ENCODE results near the gene SRSF4. TPM values are rescaled to one million over a fixed set of nuclear protein-coding genes. Genes with fewer than 3 reads are reported as not detected.
"Not testable (repeated sequence)": the region's sequence is repeated elsewhere in the genome, so short reads cannot be mapped to it uniquely, and the experiment has no call there.

Gene SRSF4
- polyA plus RNA-seq, 1 donor from 2014 or later, result 59.7 TPM

DNA sequence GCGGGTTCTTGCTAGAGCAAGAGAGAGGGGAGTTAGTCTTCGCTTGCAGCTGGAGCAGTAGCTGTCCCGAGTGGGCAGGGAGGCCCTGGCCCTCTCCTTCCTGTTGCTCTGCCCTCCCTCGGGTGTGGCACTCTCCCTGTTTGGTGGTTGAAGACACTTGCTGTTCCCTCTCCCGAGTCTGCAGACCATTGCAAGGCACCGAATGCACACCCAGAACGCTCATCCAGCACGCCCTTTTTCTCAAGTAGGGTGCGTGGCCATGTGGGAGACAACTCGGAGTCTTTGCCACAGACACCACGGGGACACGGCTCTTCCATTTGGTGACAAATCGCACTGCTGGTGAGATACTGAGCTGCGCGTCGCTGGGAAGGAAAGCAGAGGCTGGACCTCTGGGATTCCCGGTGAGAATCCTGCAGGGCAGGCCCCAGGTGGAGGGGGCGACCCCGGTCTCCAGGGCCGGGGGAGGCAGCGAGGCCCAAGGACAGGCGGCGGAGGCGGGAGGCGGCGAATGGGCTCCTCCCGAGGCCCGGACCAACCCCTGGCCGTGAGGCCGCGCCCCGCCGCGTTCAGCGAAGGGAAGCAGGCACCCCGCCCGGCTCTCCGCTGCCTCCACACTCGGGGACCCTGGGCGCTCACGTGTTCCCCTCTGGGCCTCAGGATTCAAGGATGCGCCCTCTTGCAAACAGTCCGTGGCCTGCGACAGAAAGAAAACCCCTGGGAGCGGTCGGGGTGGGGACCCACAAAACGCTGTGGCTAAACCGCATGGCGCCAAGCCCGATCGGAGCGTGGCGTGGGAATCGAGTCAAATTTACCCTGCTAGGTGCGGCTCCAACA, 47.6 kb downstream of the SRSF4 start:
- Histone ChIP-seq H4K20me1 (ENCODE audit: insufficient read depth) (no peaks in the 10 kb centered on the region), H2AFZ (ENCODE audit: low read depth, low read length) (no peak overlapping the region), H3K9ac (ENCODE audit: low read length) (no peak overlapping the region), H3K4me2 (ENCODE audit: low read length) (no peak overlapping the region), H3F3A (ENCODE audit: insufficient read depth, low read length, poor library complexity, severe bottlenecking) (no peaks in the 10 kb centered on the region), H3K27me3 (ENCODE audit: insufficient read depth, low read depth, low read length) (no peaks in the 10 kb centered on the region), H3K79me2 (replicated peaks; ENCODE audit: insufficient read depth, low read length) (no peaks in the 10 kb centered on the region), H3K9me3 (ENCODE audit: low read length) (no peaks in the 10 kb centered on the region), H3K36me3 (ENCODE audit: insufficient read depth, low read length) (no peaks in the 10 kb centered on the region), H3K9me2 (ENCODE audit: insufficient read depth, low read length) (no peaks in the 10 kb centered on the region), H3K4me3 (ENCODE audit: low read length) (no peak overlapping the region), H3K27ac (ENCODE audit: low read length) (no peak overlapping the region)
- TF ChIP-seq POLR2AphosphoS5 (IDR thresholded peaks at IDR 0.05) (no peak), TAF1 (IDR thresholded peaks at IDR 0.05; ENCODE audit: low read depth) (no peak), RAD21 (conservative IDR thresholded peaks at IDR 0.05) (no peak), EP300 (conservative IDR thresholded peaks at IDR 0.05; ENCODE audit: poor library complexity, severe bottlenecking) (no peak)

DNA sequence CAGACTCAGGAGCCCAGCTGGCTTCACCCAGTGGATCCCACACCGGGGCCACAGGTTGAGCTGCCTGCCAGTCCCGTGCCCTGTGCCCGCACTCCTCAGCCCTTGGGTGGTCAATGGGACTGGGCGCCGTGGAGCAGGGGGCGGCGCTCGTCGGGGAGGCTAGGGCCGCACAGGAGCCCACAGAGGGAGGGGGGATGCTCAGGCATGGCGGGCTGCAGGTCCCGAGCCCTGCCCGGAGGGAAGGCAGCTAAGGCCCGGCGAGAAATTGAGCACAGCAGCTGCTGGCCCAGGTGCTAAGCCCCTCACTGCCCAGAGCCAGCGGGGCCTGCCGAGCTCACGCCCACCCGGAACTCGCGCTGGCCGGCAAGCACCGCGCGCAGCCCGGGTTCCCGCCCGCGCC, 50.6 kb downstream of the SRSF4 start:
- H3K27me3 ChIP-seq (ENCODE audit: insufficient read depth, low read depth, low read length); H3K36me3 ChIP-seq (ENCODE audit: insufficient read depth, low read length); H3K79me2 ChIP-seq (replicated peaks; ENCODE audit: insufficient read depth, low read length); H3K9me3 ChIP-seq (ENCODE audit: low read length); H2AFZ ChIP-seq (ENCODE audit: low read depth, low read length); H3K9me2 ChIP-seq (ENCODE audit: insufficient read depth, low read length); H3K9ac ChIP-seq (ENCODE audit: low read length); H3K4me3 ChIP-seq (ENCODE audit: low read length); H3K4me2 ChIP-seq (ENCODE audit: low read length); H4K20me1 ChIP-seq (ENCODE audit: insufficient read depth); H3K27ac ChIP-seq (ENCODE audit: low read length); H3F3A ChIP-seq (ENCODE audit: insufficient read depth, low read length, poor library complexity, severe bottlenecking): not testable (repeated sequence)

GRCh38 chr1:29129916-29130315, 51.8 kb downstream of the SRSF4 start:
- TF ChIP-seq RAD21 (conservative IDR thresholded peaks at IDR 0.05), result no peak
- TF ChIP-seq, protein P1, sequence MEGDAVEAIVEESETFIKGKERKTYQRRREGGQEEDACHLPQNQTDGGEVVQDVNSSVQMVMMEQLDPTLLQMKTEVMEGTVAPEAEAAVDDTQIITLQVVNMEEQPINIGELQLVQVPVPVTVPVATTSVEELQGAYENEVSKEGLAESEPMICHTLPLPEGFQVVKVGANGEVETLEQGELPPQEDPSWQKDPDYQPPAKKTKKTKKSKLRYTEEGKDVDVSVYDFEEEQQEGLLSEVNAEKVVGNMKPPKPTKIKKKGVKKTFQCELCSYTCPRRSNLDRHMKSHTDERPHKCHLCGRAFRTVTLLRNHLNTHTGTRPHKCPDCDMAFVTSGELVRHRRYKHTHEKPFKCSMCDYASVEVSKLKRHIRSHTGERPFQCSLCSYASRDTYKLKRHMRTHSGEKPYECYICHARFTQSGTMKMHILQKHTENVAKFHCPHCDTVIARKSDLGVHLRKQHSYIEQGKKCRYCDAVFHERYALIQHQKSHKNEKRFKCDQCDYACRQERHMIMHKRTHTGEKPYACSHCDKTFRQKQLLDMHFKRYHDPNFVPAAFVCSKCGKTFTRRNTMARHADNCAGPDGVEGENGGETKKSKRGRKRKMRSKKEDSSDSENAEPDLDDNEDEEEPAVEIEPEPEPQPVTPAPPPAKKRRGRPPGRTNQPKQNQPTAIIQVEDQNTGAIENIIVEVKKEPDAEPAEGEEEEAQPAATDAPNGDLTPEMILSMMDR (IDR thresholded peaks at IDR 0.05; ENCODE audit: poor library complexity, severe bottlenecking), result no peak
- no peak for TF ChIP-seq EZH2 (IDR thresholded peaks at IDR 0.05; ENCODE audit: borderline replicate concordance, insufficient read depth, low read length, poor library complexity, severe bottlenecking)
- no peak for TF ChIP-seq TAF1 (IDR thresholded peaks at IDR 0.05; ENCODE audit: low read depth)
- TF ChIP-seq MXI1 (conservative IDR thresholded peaks at IDR 0.05; ENCODE audit: poor library complexity, severe bottlenecking), result no peak
- no peak for TF ChIP-seq POLR2AphosphoS5 (IDR thresholded peaks at IDR 0.05)
- TF ChIP-seq EP300 (conservative IDR thresholded peaks at IDR 0.05; ENCODE audit: poor library complexity, severe bottlenecking), result no peak
- no peak for TF ChIP-seq SMC3 (conservative IDR thresholded peaks at IDR 0.05; ENCODE audit: poor library complexity)
- no peak for TF ChIP-seq REST (IDR thresholded peaks at IDR 0.05; ENCODE audit: borderline replicate concordance)
- Histone ChIP-seq H3K4me2 (ENCODE audit: low read length) (no peak overlapping the region), H3K9me3 (ENCODE audit: low read length) (no peaks in the 10 kb centered on the region), H2AFZ (ENCODE audit: low read depth, low read length) (no peak overlapping the region), H3K27me3 (ENCODE audit: insufficient read depth, low read depth, low read length) (peaks cover 11% of the 10 kb centered on the region), H3F3A (ENCODE audit: insufficient read depth, low read length, poor library complexity, severe bottlenecking) (no peaks in the 10 kb centered on the region), H3K27ac (ENCODE audit: low read length) (no peak overlapping the region), H3K79me2 (replicated peaks; ENCODE audit: insufficient read depth, low read length) (no peaks in the 10 kb centered on the region), H4K20me1 (ENCODE audit: insufficient read depth) (no peaks in the 10 kb centered on the region), H3K9me2 (ENCODE audit: insufficient read depth, low read length) (no peaks in the 10 kb centered on the region), H3K36me3 (ENCODE audit: insufficient read depth, low read length) (no peaks in the 10 kb centered on the region), H3K9ac (ENCODE audit: low read length) (no peak overlapping the region), H3K4me3 (ENCODE audit: low read length) (no peak overlapping the region)
